Right lobe of liver (tissue), 4 donors: ENCODE data around the gene DOP1B.

Source experiments
- POLR2A ChIP-seq: fragments of 450-650 bp; IDR thresholded peaks from one replicate; pipeline ENCODE4 v1.6.1; 2017; ENCODE audit warnings: antibody characterized with exemption, mild to moderate bottlenecking
- TF ChIP-seq, protein P1 (sequence below), 4 donors: fragments of 200-600 bp in 3 of 4; fragments of 450-650 bp in 1 of 4; IDR thresholded peaks; one replicate each; pipeline versions ENCODE4 v1.5.1 to v1.8.0; 2016 to 2022; ENCODE audit warnings: antibody characterized with exemption in 4 of 4, mild to moderate bottlenecking in 2 of 4
- donor health status: DM: no; HTN: no; CAD: no.
- donor health status: DM: no; HTN: no; CAD: no.
- donor health status: DM: no; HTN: yes; CAD: no.

GRCh38 chr21:36124395-36124794 is 32.2 kb upstream of the DOP1B start:
- TF ChIP-seq, protein P1, sequence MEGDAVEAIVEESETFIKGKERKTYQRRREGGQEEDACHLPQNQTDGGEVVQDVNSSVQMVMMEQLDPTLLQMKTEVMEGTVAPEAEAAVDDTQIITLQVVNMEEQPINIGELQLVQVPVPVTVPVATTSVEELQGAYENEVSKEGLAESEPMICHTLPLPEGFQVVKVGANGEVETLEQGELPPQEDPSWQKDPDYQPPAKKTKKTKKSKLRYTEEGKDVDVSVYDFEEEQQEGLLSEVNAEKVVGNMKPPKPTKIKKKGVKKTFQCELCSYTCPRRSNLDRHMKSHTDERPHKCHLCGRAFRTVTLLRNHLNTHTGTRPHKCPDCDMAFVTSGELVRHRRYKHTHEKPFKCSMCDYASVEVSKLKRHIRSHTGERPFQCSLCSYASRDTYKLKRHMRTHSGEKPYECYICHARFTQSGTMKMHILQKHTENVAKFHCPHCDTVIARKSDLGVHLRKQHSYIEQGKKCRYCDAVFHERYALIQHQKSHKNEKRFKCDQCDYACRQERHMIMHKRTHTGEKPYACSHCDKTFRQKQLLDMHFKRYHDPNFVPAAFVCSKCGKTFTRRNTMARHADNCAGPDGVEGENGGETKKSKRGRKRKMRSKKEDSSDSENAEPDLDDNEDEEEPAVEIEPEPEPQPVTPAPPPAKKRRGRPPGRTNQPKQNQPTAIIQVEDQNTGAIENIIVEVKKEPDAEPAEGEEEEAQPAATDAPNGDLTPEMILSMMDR (IDR thresholded peaks at IDR 0.05), result no peak
- no peak for TF ChIP-seq POLR2A
